Measurements from ENCODE around the gene PEDS1.

GRCh38 chr20:50121858-50122271 is 31.7 kb downstream of the PEDS1 start:
- TF ChIP-seq, protein P1, sequence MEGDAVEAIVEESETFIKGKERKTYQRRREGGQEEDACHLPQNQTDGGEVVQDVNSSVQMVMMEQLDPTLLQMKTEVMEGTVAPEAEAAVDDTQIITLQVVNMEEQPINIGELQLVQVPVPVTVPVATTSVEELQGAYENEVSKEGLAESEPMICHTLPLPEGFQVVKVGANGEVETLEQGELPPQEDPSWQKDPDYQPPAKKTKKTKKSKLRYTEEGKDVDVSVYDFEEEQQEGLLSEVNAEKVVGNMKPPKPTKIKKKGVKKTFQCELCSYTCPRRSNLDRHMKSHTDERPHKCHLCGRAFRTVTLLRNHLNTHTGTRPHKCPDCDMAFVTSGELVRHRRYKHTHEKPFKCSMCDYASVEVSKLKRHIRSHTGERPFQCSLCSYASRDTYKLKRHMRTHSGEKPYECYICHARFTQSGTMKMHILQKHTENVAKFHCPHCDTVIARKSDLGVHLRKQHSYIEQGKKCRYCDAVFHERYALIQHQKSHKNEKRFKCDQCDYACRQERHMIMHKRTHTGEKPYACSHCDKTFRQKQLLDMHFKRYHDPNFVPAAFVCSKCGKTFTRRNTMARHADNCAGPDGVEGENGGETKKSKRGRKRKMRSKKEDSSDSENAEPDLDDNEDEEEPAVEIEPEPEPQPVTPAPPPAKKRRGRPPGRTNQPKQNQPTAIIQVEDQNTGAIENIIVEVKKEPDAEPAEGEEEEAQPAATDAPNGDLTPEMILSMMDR (IDR thresholded peaks at IDR 0.05), result no peak
- no peak for TF ChIP-seq EP300 (IDR thresholded peaks at IDR 0.05)
